Kidney (tissue), 14 donors: ENCODE measurements around the gene NHSL2. TPM values are rescaled to one million over a fixed set of nuclear protein-coding genes. Genes with fewer than 3 reads are reported as not detected.

Experiments used
- DNase-seq, 5 donors: peaks; one replicate each; pipeline ENCODE4 v3.0.0-alpha.2; 2013 to 2020
- FAIRE-seq: peaks from 2 replicates; lab custom pipeline; 2012; peaks lifted over from hg19 to GRCh38; lab: Jason Lieb, UNC
- H3K27ac ChIP-seq, 2 donors: one replicate each; pipeline ENCODE4 v1.7.0; 2013; ENCODE audit warnings: low read depth in 2 of 2, low read length in 2 of 2, inconsistent platforms in 1 of 2
- H3K27me3 ChIP-seq: one replicate; pipeline ENCODE4 v1.7.1; 2013; ENCODE audit warnings: low read length, inconsistent platforms; ENCODE audit not compliant: control insufficient read depth, insufficient read depth
- H3K36me3 ChIP-seq, 3 donors: one replicate each; pipeline versions ENCODE4 v1.7.0 to v1.7.1; 2013; ENCODE audit warnings: low read length in 3 of 3, control low read depth in 1 of 3, inconsistent platforms in 1 of 3; ENCODE audit not compliant: insufficient read depth in 3 of 3, control insufficient read depth in 2 of 3
- H3K4me1 ChIP-seq, 3 donors: one replicate each; pipeline versions ENCODE4 v1.7.0 to v1.7.1; 2013; ENCODE audit warnings: low read length in 3 of 3, inconsistent platforms in 1 of 3, low read depth in 1 of 3; ENCODE audit not compliant: control insufficient read depth in 2 of 3, insufficient read depth in 2 of 3
- H3K4me3 ChIP-seq, 3 donors: one replicate each; pipeline versions ENCODE4 v1.7.0 to v1.8.1; 2013; ENCODE audit warnings: low read length in 3 of 3, control low read depth in 1 of 3, inconsistent platforms in 1 of 3
- H3K9ac ChIP-seq, 3 donors: one replicate each; pipeline versions ENCODE4 v1.7.0 to v1.7.1; 2013; ENCODE audit warnings: low read length in 3 of 3, control low read depth in 1 of 3, inconsistent platforms in 1 of 3
- H3K9me3 ChIP-seq, 3 donors: one replicate each; pipeline versions ENCODE4 v1.7.0 to v1.7.1; 2013; ENCODE audit warnings: low read length in 3 of 3, control low read depth in 1 of 3, inconsistent platforms in 1 of 3; ENCODE audit not compliant: control insufficient read depth in 2 of 3, insufficient read depth in 1 of 3
- CTCF ChIP-seq: IDR thresholded peaks from 3 replicates; pipeline ENCODE4 v1.5.1; 2012; ENCODE audit warnings: mild to moderate bottlenecking, moderate library complexity, borderline replicate concordance; ENCODE audit not compliant: insufficient read depth; ENCODE audit errors: extremely low read depth
- intact Hi-C: fragments of 100-400 bp; cut with DNase I; formaldehyde crosslinking; loops from one replicate; pipeline ENCODE4 v1.11.1; 2022
- polyA plus RNA-seq: library from polyadenylated mRNA; stranded (reverse); fragments of 350-450 nt; fragmentation: Illumina TruSeq; extraction: RNeasy Lipid Tissue Mini Kit (QIAGEN cat#74804); gene quantifications from one replicate; pipeline ENCODE4 v1.2.3, GENCODE V29; 2014; ENCODE audit warnings: low read depth, low replicate concordance; ENCODE audit not compliant: insufficient read depth
- total RNA-seq: library from RNA; stranded (reverse); fragmentation: NEBNext Ultra II Directional; extraction: Animal tissue kit (Norgen Biotek cat#: 25700); gene quantifications from one replicate; pipeline ENCODE4 v1.2.1, GENCODE V29; 2021
- donor health status: control.
- donor health status: control.
- donor health status: control.
- donor health status: control.
- donor health status: control.
- donor health status: DM: yes; HTN: yes; CAD: no.
- donor health status: Normal renal cell carcinoma (clear cell type).

NHSL2 gene
- total and polyA plus RNA-seq, 2 donors from 2014 or later, result 1.3 to 10.8 TPM

- no peak for DNase-seq
- FAIRE-seq, result peak; percentile 67
These were observed 88.9 kb downstream of the NHSL2 start for GRCh38 chrX:71999535-71999934.

GRCh38 chrX:72001471-72001870, 90.8 kb downstream of the NHSL2 start:
- no peaks in the 10 kb centered on the region for H3K9me3 ChIP-seq
- H3K4me3 ChIP-seq, result no peak overlapping the region
- FAIRE-seq (no peak), DNase-seq (no peak)
- no peak overlapping the region for H3K27ac ChIP-seq
- no peaks in the 10 kb centered on the region for H3K36me3 ChIP-seq
- intact Hi-C loops, result no loop called here
- TF ChIP-seq CTCF, result no peak
- H3K4me1 ChIP-seq, result peaks cover 0 to 3% (median 0%) of the 10 kb centered on the region in 3 donors
- H3K27me3 ChIP-seq, result peaks cover 2% of the 10 kb centered on the region
- no peak overlapping the region for H3K9ac ChIP-seq

More at GRCh38 chrX:71999535-71999934, 88.9 kb downstream of the NHSL2 start:
- Histone ChIP-seq H3K4me3 (no peak overlapping the region), H3K4me1 (peaks cover 0 to 3% (median 0%) of the 10 kb centered on the region in 3 donors), H3K9ac (no peak overlapping the region), H3K27ac (no peak overlapping the region), H3K9me3 (no peaks in the 10 kb centered on the region), H3K36me3 (no peaks in the 10 kb centered on the region), H3K27me3 (peaks cover 2% of the 10 kb centered on the region)
- TF ChIP-seq CTCF, result no peak
- intact Hi-C loops, result no loop called here

GRCh38 chrX:72001906-72002305, 91.3 kb downstream of the NHSL2 start:
- TF ChIP-seq CTCF, result no peak
- no peak for FAIRE-seq
- no peaks in the 10 kb centered on the region for H3K9me3 ChIP-seq
- peaks cover 0 to 3% (median 0%) of the 10 kb centered on the region in 3 donors for H3K4me1 ChIP-seq
- no peak overlapping the region for H3K9ac ChIP-seq
- H3K36me3 ChIP-seq, result no peaks in the 10 kb centered on the region
- DNase-seq, result no peak
- H3K27ac ChIP-seq, result no peak overlapping the region
- H3K4me3 ChIP-seq, result no peak overlapping the region
- peaks cover 2% of the 10 kb centered on the region for H3K27me3 ChIP-seq
- intact Hi-C loops, result no loop called here

GRCh38 chrX:72002875-72003274, 92.2 kb downstream of the NHSL2 start:
- H3K4me1 ChIP-seq, result peaks cover 0 to 3% (median 0%) of the 10 kb centered on the region in 3 donors

More at GRCh38 chrX:72002875-72003274, 92.2 kb downstream of the NHSL2 start:
- intact Hi-C loops, result no loop called here
- Histone ChIP-seq H3K27ac (no peak overlapping the region), H3K36me3 (no peaks in the 10 kb centered on the region), H3K9me3 (no peaks in the 10 kb centered on the region), H3K9ac (no peak overlapping the region), H3K27me3 (peaks cover 2% of the 10 kb centered on the region), H3K4me3 (no peak overlapping the region)
- no peak for FAIRE-seq
- TF ChIP-seq CTCF, result no peak
- DNase-seq, result peak in 2 of 5 donors; percentile 22 to 49
